HCT116 (cell line): ENCODE measurements around the gene ATP4A. TPM values are rescaled to one million over a fixed set of nuclear protein-coding genes. Genes with fewer than 3 reads are reported as not detected.

Experiments
- ATAC-seq: fragments of 200-7000 bp; cut with Tn5 transposase; 2 replicates; pipeline ENCODE4 v1.9.1; 2020; ENCODE audit warnings: mild to moderate bottlenecking, moderate library complexity
- BruUV-seq: library from RNA; stranded (reverse); fragments of 400-500 nt; replicated peaks from 2 replicates; lab custom pipeline; 2021; lab: Mats Ljungman, UMichigan
- CTCF ChIA-PET: fragments of 300-600 bp; sonication (Branson Sonifier 250); formaldehyde crosslinking; loops from one replicate; lab custom pipeline; 2021; ENCODE audit warnings: antibody characterized with exemption; lab: Charles Lee
- POLR2A ChIA-PET: fragments of 300-600, 350-600 bp; sonication (Branson Sonifier 250); formaldehyde crosslinking; loops from one replicate; lab custom pipeline; 2021; ENCODE audit warnings: antibody characterized with exemption; lab: Charles Lee
- RAD21 ChIA-PET, 2 experiments: fragments of 300-600 bp; sonication (Branson Sonifier 250); formaldehyde crosslinking; loops; one replicate each; lab custom pipeline; 2023; ENCODE audit warnings: low total read pairs in 2 of 2; ENCODE audit not compliant: uncharacterized antibody in 2 of 2, unreplicated experiment in 2 of 2, low non-redundant PET in 1 of 2; lab: Charles Lee
- DNase-seq: peaks from one replicate; pipeline ENCODE4 v3.0.0-alpha.2; 2010; ENCODE audit warnings: low read depth, low spot score
- H2AFZ ChIP-seq: fragments of 200-600 bp; shearing (Covaris generic), sonication (generic); 2 replicates; pipeline ENCODE4 v1.6.1; 2017; ENCODE audit warnings: low read depth, mixed run types, mixed read lengths, antibody characterized with exemption, low read length; ENCODE audit not compliant: poor library complexity, severe bottlenecking
- H3K27ac ChIP-seq: 2 replicates; pipeline ENCODE4 v1.5.1; 2012; ENCODE audit warnings: low read depth, low read length
- H3K27me3 ChIP-seq: fragments of 200-600 bp; sonication (generic); 2 replicates; pipeline ENCODE4 v1.6.1; 2016; ENCODE audit warnings: mixed run types, low read length, mixed read lengths; ENCODE audit not compliant: insufficient read depth
- H3K36me3 ChIP-seq, 2 experiments: fragments of 200-500 bp in 1 of 2; fragments of 200-600 bp in 1 of 2; sonication (Bioruptor generic) in 1 of 2; sonication (generic) in 1 of 2; 2 replicates each; pipeline versions ENCODE4 v1.5.1 to v1.6.1; 2014 to 2016; ENCODE audit warnings: low read length in 2 of 2, inconsistent platforms in 1 of 2, mixed read lengths in 1 of 2, mixed run types in 1 of 2; ENCODE audit not compliant: insufficient read depth in 2 of 2, control insufficient read depth in 1 of 2
- H3K4me1 ChIP-seq, 2 experiments: fragments of 200-600 bp in 1 of 2; sonication (generic) in 1 of 2; 2 replicates each; pipeline versions ENCODE4 v1.5.1 to v1.6.1; 2012 to 2017; ENCODE audit warnings: low read length in 2 of 2, inconsistent platforms in 1 of 2, mild to moderate bottlenecking in 1 of 2, mixed read lengths in 1 of 2, mixed run types in 1 of 2, moderate library complexity in 1 of 2; ENCODE audit not compliant: insufficient read depth in 2 of 2, control insufficient read depth in 1 of 2
- H3K4me2 ChIP-seq: fragments of 200-600 bp; sonication (generic); 2 replicates; pipeline ENCODE4 v1.6.1; 2017; ENCODE audit warnings: mixed run types, low read length, mixed read lengths
- H3K4me3 ChIP-seq, 2 experiments: fragments of 200-600 bp in 1 of 2; sonication (generic) in 1 of 2; replicated peaks in 1 of 2; 2 replicates each; pipeline ENCODE4 v1.5.1; 2011 to 2016; ENCODE audit warnings: low read length in 2 of 2, control low read depth in 1 of 2, low read depth in 1 of 2, mild to moderate bottlenecking in 1 of 2, mixed read lengths in 1 of 2, mixed run types in 1 of 2
- H3K79me2 ChIP-seq: fragments of 200-600 bp; sonication (generic); 2 replicates; pipeline ENCODE4 v1.6.1; 2017; ENCODE audit warnings: mild to moderate bottlenecking, mixed run types, low read length, moderate library complexity, mixed read lengths; ENCODE audit not compliant: insufficient read depth
- H3K9ac ChIP-seq: fragments of 200-600 bp; sonication (generic); 2 replicates; pipeline ENCODE4 v1.6.1; 2016; ENCODE audit warnings: low read length, mixed read lengths
- H3K9me2 ChIP-seq: fragments of 200-600 bp; sonication (generic), shearing (Covaris generic); 2 replicates; pipeline ENCODE4 v1.6.1; 2017; ENCODE audit warnings: mixed run types, mild to moderate bottlenecking, moderate library complexity; ENCODE audit not compliant: insufficient read depth
- H3K9me3 ChIP-seq, 2 experiments: fragments of 200-500 bp in 1 of 2; fragments of 200-600 bp in 1 of 2; sonication (Bioruptor generic) in 1 of 2; sonication (generic) in 1 of 2; 2 replicates each; pipeline ENCODE4 v1.6.1; 2014 to 2017; ENCODE audit warnings: low read length in 2 of 2, mixed read lengths in 2 of 2, inconsistent platforms in 1 of 2, low read depth in 1 of 2, mild to moderate bottlenecking in 1 of 2, mixed run types in 1 of 2, moderate library complexity in 1 of 2; ENCODE audit not compliant: control insufficient read depth in 1 of 2, insufficient read depth in 1 of 2
- H4K20me1 ChIP-seq: fragments of 200-600 bp; sonication (generic), shearing (Covaris generic); 2 replicates; pipeline ENCODE4 v1.6.1; 2017; ENCODE audit warnings: mixed run types, mild to moderate bottlenecking, moderate library complexity; ENCODE audit not compliant: insufficient read depth
- CTCF ChIP-seq, 3 experiments: fragments of 200-600 bp in 1 of 3; sonication (generic) in 1 of 3; IDR thresholded peaks in 2 of 3; conservative IDR thresholded peaks in 1 of 3; 2 replicates each; pipeline ENCODE4 v1.5.1; 2012 to 2017; ENCODE audit warnings: low read depth in 2 of 3, low read length in 2 of 3, antibody characterized with exemption in 1 of 3, borderline replicate concordance in 1 of 3, control low read depth in 1 of 3, mild to moderate bottlenecking in 1 of 3, mixed read lengths in 1 of 3, mixed run types in 1 of 3, moderate library complexity in 1 of 3; ENCODE audit not compliant: insufficient read depth in 1 of 3
- POLR2A ChIP-seq: IDR thresholded peaks from 2 replicates; pipeline ENCODE4 v1.7.0; 2011; ENCODE audit warnings: borderline replicate concordance; ENCODE audit not compliant: insufficient read depth, insufficient read length; ENCODE audit errors: extremely low read depth
- RAD21 ChIP-seq: IDR thresholded peaks from 2 replicates; pipeline ENCODE4 v1.6.1; 2012; ENCODE audit warnings: low read depth, mild to moderate bottlenecking
- SIN3A ChIP-seq: IDR thresholded peaks from 2 replicates; pipeline ENCODE4 v1.6.1; 2012; ENCODE audit warnings: low read depth
- SRF ChIP-seq: IDR thresholded peaks from 2 replicates; pipeline ENCODE4 v1.6.1; 2012; ENCODE audit warnings: low read depth
- intact Hi-C: fragments of 100-400 bp; cut with micrococcal nuclease; formaldehyde crosslinking; loops from 2 replicates; pipeline ENCODE4 v1.10.0; 2022
- total RNA-seq: library from RNA; stranded (reverse); gene quantifications from one replicate; pipeline ENCODE4 v1.2.1, GENCODE V29; 2021; ENCODE audit not compliant: unreplicated experiment

ATP4A gene
- total RNA-seq, 1 experiment from 2014 or later, result 0.27 TPM

- Histone ChIP-seq H3K79me2 (no peaks in the 10 kb centered on the region), H3K4me2 (no peak overlapping the region), H3K9ac (no peak overlapping the region), H3K36me3 (no peaks in the 10 kb centered on the region), H3K27ac (no peak overlapping the region)
- ChIA-PET POLR2A (interaction anchor here (1.3 kb wide), 1 partner anchor 21 kb away, joined by 4 read pairs; the partner anchor contains the start of gene HAUS5), RAD21 (no interaction called here), CTCF (interaction anchor here (0.6 to 1.5 kb wide), 7 partner anchors 10 to 97 kb away, joined by 3 to 4 read pairs (median 3); no protein-coding TSS in a partner anchor)
- intact Hi-C loops, result no loop called here
- BruUV-seq, result no TSS peak
- TF ChIP-seq RAD21, result peak; percentile 64
- peak; percentile 52 to 70 (median 59); a peak in 5 of 6 replicates for TF ChIP-seq CTCF (IDR thresholded peaks at IDR 0.05 in 2 of 3, conservative IDR thresholded peaks at IDR 0.05 in 1 of 3; ENCODE audit: borderline replicate concordance in 1 of 3, insufficient read depth in 1 of 3, low read depth in 2 of 3, low read length in 2 of 3)
- TF ChIP-seq POLR2A, result no peak
- TF ChIP-seq, all 23 proteins: peak for 2
- H4K20me1 ChIP-seq, result no peaks in the 10 kb centered on the region
- no peaks in the 10 kb centered on the region for H3K27me3 ChIP-seq
- no peaks in the 10 kb centered on the region for H3K9me3 ChIP-seq
- H3K4me3 ChIP-seq, result no peak overlapping the region
- ATAC-seq (peak; percentile 78), DNase-seq (peak; percentile 53)
- H3K9me2 ChIP-seq, result no peaks in the 10 kb centered on the region
- no peaks in the 10 kb centered on the region for H3K4me1 ChIP-seq
- peak overlapping the region; percentile 18 for H2AFZ ChIP-seq
Observed at GRCh38 chr19:35592226-35592625, 28.8 kb upstream of the ATP4A start.

GRCh38 chr19:35590875-35591274, 27.4 kb upstream of the ATP4A start:
- ChIA-PET RAD21 (no interaction called here), CTCF (interaction anchor here (1.5 kb wide), 1 partner anchor 10 kb away, joined by 3 read pairs; no protein-coding TSS in a partner anchor), POLR2A (no interaction called here)
- Histone ChIP-seq H3K79me2 (no peaks in the 10 kb centered on the region), H3K4me2 (no peak overlapping the region), H3K9me2 (no peaks in the 10 kb centered on the region), H2AFZ (no peak overlapping the region), H3K4me3 (no peak overlapping the region), H3K4me1 (no peaks in the 10 kb centered on the region), H3K27ac (no peak overlapping the region), H3K9me3 (no peaks in the 10 kb centered on the region), H3K36me3 (no peaks in the 10 kb centered on the region), H3K9ac (no peak overlapping the region), H3K27me3 (no peaks in the 10 kb centered on the region), H4K20me1 (no peaks in the 10 kb centered on the region)
- no peak for DNase-seq
- ATAC-seq, result no peak
- no TSS peak for BruUV-seq
- no peak for TF ChIP-seq SRF
- TF ChIP-seq SIN3A, result no peak
- intact Hi-C loops, result no loop called here
